GM19023 (cell line): ENCODE results near the gene RNASE9.
"Not testable (repeated sequence)": the region's sequence is repeated elsewhere in the genome, so short reads cannot be mapped to it uniquely, and the experiment has no call there.

Experiments
- ATAC-seq: cut with Tn5 transposase; IDR thresholded peaks from one replicate; pipeline ENCODE4 v1.9.1; 2021; ENCODE audit warnings: mild to moderate bottlenecking, moderate library complexity; ENCODE audit not compliant: unreplicated experiment

Gene RNASE9

DNA sequence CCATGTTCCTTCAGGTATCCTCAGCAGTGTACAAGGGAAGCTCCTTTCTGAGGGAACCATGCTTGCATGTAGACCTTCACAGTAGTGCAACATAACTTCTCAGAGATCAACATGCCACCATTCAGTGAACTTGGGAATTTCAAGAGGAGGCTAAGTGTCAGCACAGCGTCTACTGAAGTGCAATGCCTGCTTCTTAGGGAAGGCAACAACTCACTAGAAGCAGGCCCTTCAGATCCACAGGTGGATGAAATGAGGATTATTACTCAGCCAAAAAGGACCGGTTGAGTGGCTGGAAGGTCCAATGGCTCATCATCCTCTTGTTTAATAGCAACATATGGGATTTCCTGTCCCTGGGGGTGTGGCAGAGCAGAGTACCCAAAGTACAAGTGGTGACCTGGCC is 36.8 kb downstream of the RNASE9 start:
- no peak for ATAC-seq

DNA sequence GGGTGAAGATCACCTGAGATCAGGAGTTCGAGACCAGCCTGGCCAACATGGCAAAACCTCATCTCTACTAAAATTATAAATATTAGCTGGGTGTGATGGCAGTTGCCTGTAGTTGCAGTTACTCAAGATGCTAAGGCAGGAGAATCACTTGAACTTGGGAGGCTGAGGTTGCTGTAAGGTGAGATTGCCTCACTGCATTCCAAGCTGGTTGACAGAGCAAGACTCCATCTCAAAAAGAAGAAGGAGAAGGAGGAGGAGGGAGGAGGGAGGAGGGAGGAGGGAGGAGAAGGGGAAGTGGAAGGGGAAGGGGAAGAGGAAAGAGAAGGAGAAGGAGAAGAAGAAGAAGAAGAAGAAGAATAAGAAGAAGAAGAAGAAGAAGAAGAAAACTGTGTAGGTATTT is 38.5 kb downstream of the RNASE9 start:
- ATAC-seq: no peak

DNA sequence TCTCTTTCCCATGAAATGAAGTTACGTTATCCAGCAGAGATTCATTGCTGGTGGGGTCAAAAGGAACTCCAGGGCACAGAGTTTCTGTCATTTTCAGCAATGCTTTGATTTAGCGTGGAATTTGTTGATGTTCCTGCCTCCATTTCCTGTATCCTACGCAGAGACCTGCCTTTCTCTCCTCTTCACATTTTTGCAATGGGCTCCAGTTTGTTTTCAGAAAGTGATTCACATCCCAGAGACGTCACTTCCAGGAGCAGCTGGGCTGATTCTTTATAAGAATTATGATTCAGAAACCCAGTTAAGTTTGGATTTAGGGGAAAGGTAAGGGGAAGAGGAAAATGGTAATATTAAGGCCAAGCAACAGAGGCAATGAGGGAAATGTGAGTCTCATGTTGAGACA is 43.9 kb downstream of the RNASE9 start:
- no peak for ATAC-seq

DNA sequence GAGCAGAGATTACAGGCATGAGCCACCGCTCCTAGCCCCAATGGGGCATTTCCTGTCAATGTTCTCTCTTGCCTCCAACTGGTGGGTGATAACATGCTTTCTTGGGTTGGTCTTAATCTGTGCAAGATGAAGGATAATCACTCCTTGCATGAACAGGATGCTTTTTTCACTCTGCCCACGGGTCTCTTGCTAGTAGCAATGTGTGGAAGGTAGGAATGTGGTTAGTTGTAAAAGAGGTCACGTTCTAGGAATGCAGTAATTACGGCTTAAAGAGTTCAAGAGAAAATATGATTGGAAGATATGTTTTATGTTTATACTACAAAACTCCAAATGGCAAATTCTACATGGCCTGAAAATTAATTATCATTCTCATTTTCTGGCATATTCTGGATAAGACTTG is 45.0 kb downstream of the RNASE9 start:
- no peak for ATAC-seq

DNA sequence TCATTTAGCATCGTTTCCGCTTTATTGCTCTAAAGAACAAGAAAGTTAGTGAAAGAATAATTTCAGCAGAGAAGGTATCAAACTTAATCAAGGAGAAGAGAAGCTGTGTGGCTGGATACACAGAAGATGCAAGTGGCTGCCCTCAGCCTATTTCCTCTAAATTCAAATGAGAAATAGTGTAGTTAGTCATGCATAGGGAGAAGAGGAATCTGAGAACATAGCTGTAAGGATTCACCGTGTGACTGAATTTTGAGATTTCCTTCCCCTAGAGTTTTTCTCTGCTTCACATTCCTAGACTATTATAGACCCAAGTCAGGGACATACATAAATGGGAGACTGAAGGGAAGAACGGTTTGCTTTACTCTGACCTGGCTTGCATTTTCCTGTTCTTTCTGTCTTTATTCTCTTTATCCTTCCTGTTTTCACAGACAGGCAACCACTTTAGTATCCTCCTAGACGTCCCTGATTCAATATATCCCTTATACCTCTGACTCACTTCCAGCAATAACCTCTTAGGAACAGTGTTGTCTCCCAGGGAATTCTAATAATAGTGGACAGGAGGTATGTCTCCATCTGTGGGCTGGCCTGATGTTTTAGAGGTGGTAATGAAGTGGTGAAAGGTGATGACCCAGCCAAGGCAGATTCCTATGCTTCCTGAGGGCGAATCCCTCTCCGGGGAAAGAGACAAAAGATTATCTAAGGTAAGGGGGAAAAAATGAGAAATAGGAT is 48.5 kb downstream of the RNASE9 start:
- ATAC-seq: no peak

DNA sequence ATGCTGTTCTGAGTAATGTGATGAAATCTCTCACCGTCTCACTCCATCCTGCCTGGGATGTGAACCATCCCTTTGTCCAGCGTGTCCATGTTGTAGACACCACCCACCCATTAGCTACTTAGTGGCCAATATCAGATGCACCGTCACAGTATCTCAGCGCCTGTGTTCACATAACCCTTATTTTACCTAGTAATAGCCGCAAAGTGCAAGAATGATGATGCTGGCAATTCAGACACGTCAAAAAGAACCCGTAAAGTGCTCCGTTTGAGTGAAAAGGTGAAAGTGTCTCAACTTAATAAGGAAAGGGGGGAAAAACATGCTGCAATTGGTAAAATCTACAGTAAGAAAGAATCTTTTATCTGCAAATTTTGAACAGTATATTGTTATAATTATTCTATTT is 52.5 kb downstream of the RNASE9 start:
- no peak for ATAC-seq

DNA sequence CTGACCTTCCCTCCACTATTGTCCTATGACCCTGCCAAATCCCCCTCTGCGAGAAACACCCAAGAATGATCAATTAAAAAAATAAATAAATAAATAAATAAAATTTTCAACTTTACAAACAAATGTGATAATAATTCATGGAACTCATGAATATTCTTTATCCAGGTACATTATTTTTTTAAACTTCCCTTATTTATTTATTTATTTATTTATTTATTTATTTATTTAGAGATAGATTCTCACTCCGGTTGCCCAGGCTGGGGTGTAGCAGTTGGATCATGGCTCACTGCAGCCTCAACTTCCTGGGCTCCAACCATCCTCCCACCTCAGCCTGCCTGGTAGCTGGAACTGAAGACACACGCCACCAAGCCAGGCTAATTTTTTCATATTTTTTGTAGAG is 53.3 kb downstream of the RNASE9 start:
- ATAC-seq: not testable (repeated sequence)

DNA sequence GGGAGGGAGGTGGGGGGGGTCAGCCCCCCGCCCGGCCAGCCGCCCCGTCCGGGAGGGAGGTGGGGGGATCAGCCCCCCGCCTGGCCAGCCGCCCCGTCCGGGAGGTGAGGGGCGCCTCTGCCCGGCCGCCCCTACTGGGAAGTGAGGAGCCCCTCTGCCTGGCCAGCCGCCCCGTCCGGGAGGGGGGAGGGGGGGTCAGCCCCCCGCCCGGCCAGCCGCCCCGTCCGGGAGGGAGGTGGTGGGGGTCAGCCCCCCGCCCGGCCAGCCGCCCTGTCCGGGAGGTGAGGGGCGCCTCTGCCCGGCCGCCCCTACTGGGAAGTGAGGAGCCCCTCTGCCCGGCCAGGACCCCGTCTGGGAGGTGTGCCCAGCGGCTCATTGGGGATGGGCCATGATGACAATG is 54.1 kb downstream of the RNASE9 start:
- ATAC-seq: not testable (repeated sequence)

DNA sequence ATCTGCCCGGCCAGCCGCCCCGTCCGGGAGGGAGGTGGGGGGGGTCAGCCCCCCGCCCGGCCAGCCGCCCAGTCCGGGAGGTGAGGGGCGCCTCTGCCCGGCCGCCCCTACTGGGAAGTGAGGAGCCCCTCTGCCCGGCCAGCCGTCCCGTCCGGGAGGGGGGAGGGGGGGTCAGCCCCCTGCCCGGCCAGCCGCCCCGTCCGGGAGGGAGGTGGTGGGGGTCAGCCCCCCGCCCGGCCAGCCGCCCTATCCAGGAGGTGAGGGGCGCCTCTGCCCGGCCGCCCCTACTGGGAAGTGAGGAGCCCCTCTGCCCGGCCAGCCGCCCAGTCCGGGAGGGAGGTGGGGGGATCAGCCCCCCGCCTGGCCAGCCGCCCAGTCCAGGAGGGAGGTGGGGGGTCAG is 54.6 kb downstream of the RNASE9 start:
- not testable (repeated sequence) for ATAC-seq
